HK-2 (cell line): ENCODE data around the gene HPCAL4.

Experiments used
- DNase-seq: peaks from one replicate; pipeline ENCODE4 v3.0.0-alpha.2; 2018; ENCODE audit not compliant: unreplicated experiment

Gene HPCAL4

GRCh38 chr1:39691383-39692151 is at the start of gene HPCAL4:
HPCAL4 (minus strand) TSS chr1:39691433; CDS start chr1:39684603, 6,830 bp downstream.
- peak; percentile 85 for DNase-seq

GRCh38 chr1:39738622-39739366 is 47.6 kb upstream of the HPCAL4 start, which contains the start of gene PPIE:
PPIE (plus strand) TSS chr1:39738882; CDS start chr1:39738901, 19 bp downstream.
- DNase-seq, result peak; percentile 89

GRCh38 chr1:39737546-39738169 is 46.4 kb upstream of the HPCAL4 start:
- no peak for DNase-seq

GRCh38 chr1:39735731-39736130 is 44.5 kb upstream of the HPCAL4 start:
- DNase-seq, result no peak

- DNase-seq, result no peak
These were observed 41.9 kb upstream of the HPCAL4 start for GRCh38 chr1:39733161-39733560.

- DNase-seq, result no peak
These were observed 41.5 kb upstream of the HPCAL4 start for GRCh38 chr1:39732730-39733129.

GRCh38 chr1:39729842-39730241 is 38.6 kb upstream of the HPCAL4 start:
- DNase-seq, result no peak

- DNase-seq, result no peak
These were observed 37.8 kb upstream of the HPCAL4 start for GRCh38 chr1:39729030-39729429.

- no peak for DNase-seq
These were observed 36.7 kb upstream of the HPCAL4 start for GRCh38 chr1:39727932-39728317.

- DNase-seq, result no peak
These were observed 36.1 kb upstream of the HPCAL4 start for GRCh38 chr1:39727221-39727931.

- no peak for DNase-seq
These were observed 35.4 kb upstream of the HPCAL4 start for GRCh38 chr1:39726600-39726999.

GRCh38 chr1:39722495-39722894 is 31.3 kb upstream of the HPCAL4 start:
- no peak for DNase-seq

GRCh38 chr1:39721664-39722063 is 30.4 kb upstream of the HPCAL4 start:
- no peak for DNase-seq

- DNase-seq, result no peak
These were observed 29.1 kb upstream of the HPCAL4 start for GRCh38 chr1:39720094-39720999.

GRCh38 chr1:39717809-39718208 is 26.6 kb upstream of the HPCAL4 start:
- no peak for DNase-seq

GRCh38 chr1:39713557-39713956 is 22.3 kb upstream of the HPCAL4 start:
- no peak for DNase-seq

GRCh38 chr1:39711966-39712340 is 20.7 kb upstream of the HPCAL4 start:
- DNase-seq, result no peak

- no peak for DNase-seq
These were observed 20.1 kb upstream of the HPCAL4 start for GRCh38 chr1:39711104-39711965.

GRCh38 chr1:39707506-39707905 is 16.3 kb upstream of the HPCAL4 start:
- DNase-seq, result no peak

- DNase-seq, result no peak
These were observed 13.5 kb upstream of the HPCAL4 start for GRCh38 chr1:39704757-39705156.
